Measurements from ENCODE around the gene HECW1.

DNA sequence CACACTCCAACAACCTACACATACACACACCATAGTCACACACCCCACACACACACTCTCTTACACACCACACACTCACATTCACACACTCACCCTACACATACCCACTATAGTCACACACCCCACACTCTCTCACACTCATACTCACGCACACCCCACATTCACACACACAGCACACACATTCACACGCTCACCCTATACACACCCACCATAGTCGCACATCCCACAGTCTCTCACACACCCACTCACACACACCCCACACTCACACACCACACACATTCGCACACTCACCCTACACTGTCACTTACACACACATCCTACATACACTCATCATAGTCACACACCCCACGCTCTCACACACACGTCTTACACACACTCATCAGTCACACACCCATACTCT, 85.6 kb downstream of the HECW1 start:
- TF ChIP-seq JUND (IDR thresholded peaks at IDR 0.05; ENCODE audit: low read depth, low read length) (no peak), NFYB (IDR thresholded peaks at IDR 0.05; ENCODE audit: insufficient read depth, low read depth, low read length) (no peak), NR2C2 (IDR thresholded peaks at IDR 0.05; ENCODE audit: borderline replicate concordance, control insufficient read depth, insufficient read length, low read depth) (no peak), CREB1 (IDR thresholded peaks at IDR 0.05; ENCODE audit: low read depth) (no peak), CHD2 (IDR thresholded peaks at IDR 0.05; ENCODE audit: borderline replicate concordance, low read depth, low read length) (no peak), USF2 (IDR thresholded peaks at IDR 0.05; ENCODE audit: borderline replicate concordance, low read depth, low read length) (no peak), KDM1A (IDR thresholded peaks at IDR 0.05; ENCODE audit: borderline replicate concordance) (no peak), IRF4 (IDR thresholded peaks at IDR 0.05; ENCODE audit: low read depth, low read length) (no peak), FOXM1 (IDR thresholded peaks at IDR 0.05; ENCODE audit: low read depth, low read length) (no peak)
- TF ChIP-seq, protein P1, sequence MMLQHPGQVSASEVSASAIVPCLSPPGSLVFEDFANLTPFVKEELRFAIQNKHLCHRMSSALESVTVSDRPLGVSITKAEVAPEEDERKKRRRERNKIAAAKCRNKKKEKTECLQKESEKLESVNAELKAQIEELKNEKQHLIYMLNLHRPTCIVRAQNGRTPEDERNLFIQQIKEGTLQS (IDR thresholded peaks at IDR 0.05; ENCODE audit: borderline replicate concordance, extremely low read depth, low read depth, low read length) = no peak
- TF ChIP-seq, protein P2, sequence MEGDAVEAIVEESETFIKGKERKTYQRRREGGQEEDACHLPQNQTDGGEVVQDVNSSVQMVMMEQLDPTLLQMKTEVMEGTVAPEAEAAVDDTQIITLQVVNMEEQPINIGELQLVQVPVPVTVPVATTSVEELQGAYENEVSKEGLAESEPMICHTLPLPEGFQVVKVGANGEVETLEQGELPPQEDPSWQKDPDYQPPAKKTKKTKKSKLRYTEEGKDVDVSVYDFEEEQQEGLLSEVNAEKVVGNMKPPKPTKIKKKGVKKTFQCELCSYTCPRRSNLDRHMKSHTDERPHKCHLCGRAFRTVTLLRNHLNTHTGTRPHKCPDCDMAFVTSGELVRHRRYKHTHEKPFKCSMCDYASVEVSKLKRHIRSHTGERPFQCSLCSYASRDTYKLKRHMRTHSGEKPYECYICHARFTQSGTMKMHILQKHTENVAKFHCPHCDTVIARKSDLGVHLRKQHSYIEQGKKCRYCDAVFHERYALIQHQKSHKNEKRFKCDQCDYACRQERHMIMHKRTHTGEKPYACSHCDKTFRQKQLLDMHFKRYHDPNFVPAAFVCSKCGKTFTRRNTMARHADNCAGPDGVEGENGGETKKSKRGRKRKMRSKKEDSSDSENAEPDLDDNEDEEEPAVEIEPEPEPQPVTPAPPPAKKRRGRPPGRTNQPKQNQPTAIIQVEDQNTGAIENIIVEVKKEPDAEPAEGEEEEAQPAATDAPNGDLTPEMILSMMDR (IDR thresholded peaks at IDR 0.05 in 2 of 3, conservative IDR thresholded peaks at IDR 0.05 in 1 of 3; ENCODE audit: control insufficient read depth in 2 of 3, extremely low read depth in 1 of 3, insufficient read depth in 1 of 3, low read depth in 3 of 3, low read length in 3 of 3) = no peak
- TF ChIP-seq, protein P3, sequence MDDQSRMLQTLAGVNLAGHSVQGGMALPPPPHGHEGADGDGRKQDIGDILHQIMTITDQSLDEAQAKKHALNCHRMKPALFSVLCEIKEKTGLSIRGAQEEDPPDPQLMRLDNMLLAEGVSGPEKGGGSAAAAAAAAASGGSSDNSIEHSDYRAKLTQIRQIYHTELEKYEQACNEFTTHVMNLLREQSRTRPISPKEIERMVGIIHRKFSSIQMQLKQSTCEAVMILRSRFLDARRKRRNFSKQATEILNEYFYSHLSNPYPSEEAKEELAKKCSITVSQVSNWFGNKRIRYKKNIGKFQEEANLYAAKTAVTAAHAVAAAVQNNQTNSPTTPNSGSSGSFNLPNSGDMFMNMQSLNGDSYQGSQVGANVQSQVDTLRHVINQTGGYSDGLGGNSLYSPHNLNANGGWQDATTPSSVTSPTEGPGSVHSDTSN (IDR thresholded peaks at IDR 0.05; ENCODE audit: insufficient replicate concordance, low read depth, low read length) = no peak

All from GM12878 (cell line).